ENCODE results near the gene MMD2. TPM values are rescaled to one million over a fixed set of nuclear protein-coding genes. Genes with fewer than 3 reads are reported as not detected.

MMD2 gene
- total and polyA plus RNA-seq, 12 donors: 0.03 to 0.17 TPM; not detected in 10

Small RNA genes within 50 kb of the gene (small RNA-seq; reads per million reads assigned to genes)
- 0 reads per million in 2 donors for gene AC092032.1

Other genes starting within 250 kb of the MMD2 start
- 10 to 100 TPM; 22.2 to 68.4 (median 48.2) TPM for gene AP5Z1, start 183.6 kb downstream of the MMD2 start, total RNA-seq
- 100 to 1,000 TPM in 2 of 3 donors, 1 to 10 TPM in 1; 8.4 to 188 (median 112) TPM for gene AP5Z1, start 183.6 kb downstream of the MMD2 start, polyA plus RNA-seq
- gene PAPOLB, start 97.2 kb downstream of the MMD2 start, total RNA-seq: under 1 TPM in 1 of 9 donors, not detected in 8; 0.11 TPM
- under 1 TPM in 2 of 3 donors, not detected in 1; 0.04 to 0.08 TPM for gene PAPOLB, start 97.2 kb downstream of the MMD2 start, polyA plus RNA-seq
- 1 to 10 TPM in 6 of 9 donors, under 1 TPM in 3; 0.55 to 7.8 (median 1.2) TPM for gene RADIL, start 75.5 kb downstream of the MMD2 start, total RNA-seq
- gene RADIL, start 75.5 kb downstream of the MMD2 start, polyA plus RNA-seq: 1 to 10 TPM in 2 of 3 donors, under 1 TPM in 1; 0.16 to 5.2 (median 2.8) TPM
- 10 to 100 TPM in 3 of 9 donors, 1 to 10 TPM in 6; 4.1 to 12.6 (median 8.8) TPM for gene RBAK, start 86.7 kb upstream of the MMD2 start, total RNA-seq
- gene RBAK, start 86.7 kb upstream of the MMD2 start, polyA plus RNA-seq: 1 to 10 TPM; 4.6 to 9.8 (median 6.0) TPM
- 10 to 100 TPM; 41.1 to 68.0 (median 57.7) TPM for gene WIPI2, start 231.0 kb upstream of the MMD2 start, total RNA-seq
- 10 to 100 TPM; 31.8 to 41.2 (median 32.7) TPM for gene WIPI2, start 231.0 kb upstream of the MMD2 start, polyA plus RNA-seq

Data from adrenal gland (tissue), 12 donors.